Measurements from ENCODE around the gene USP51.
"Not testable (repeated sequence)": the region's sequence is repeated elsewhere in the genome, so short reads cannot be mapped to it uniquely, and the experiment has no call there.

Gene USP51

GRCh38 chrX:55489314-55490009, at the start of gene USP51:
USP51 (minus strand) TSS chrX:55489848; CDS start chrX:55488939, 909 bp downstream.
- DNase-seq (ENCODE audit: low read depth in 2 of 2), result no peak

DNA sequence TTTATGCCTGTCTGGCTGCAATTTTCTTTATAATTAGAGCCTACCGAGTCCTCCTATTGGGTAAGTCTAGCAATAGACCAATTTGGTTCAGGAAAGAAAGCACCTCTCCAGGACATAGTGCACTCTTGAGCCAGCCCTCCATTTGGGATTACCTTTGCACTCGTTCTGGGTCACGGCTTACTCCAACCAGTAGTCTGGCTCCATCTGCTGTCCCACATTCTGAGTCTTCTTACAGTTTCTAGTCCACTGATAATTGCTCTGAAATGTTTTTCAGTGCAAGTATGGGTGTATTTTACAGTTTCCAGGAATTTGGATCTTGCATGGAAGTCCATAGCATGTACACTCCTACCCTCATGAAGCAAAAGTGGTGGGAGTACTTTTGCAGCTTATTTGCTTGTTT, 34.8 kb upstream of the USP51 start:
- DNase-seq (ENCODE audit: low read depth in 2 of 2), result no peak

- no peak for DNase-seq (ENCODE audit: low read depth in 2 of 2)
Measured at GRCh38 chrX:55523356-55523755, 33.7 kb upstream of the USP51 start.

- no peak for DNase-seq (ENCODE audit: low read depth in 2 of 2)
Measured at GRCh38 chrX:55522596-55523276, 33.1 kb upstream of the USP51 start.

DNA sequence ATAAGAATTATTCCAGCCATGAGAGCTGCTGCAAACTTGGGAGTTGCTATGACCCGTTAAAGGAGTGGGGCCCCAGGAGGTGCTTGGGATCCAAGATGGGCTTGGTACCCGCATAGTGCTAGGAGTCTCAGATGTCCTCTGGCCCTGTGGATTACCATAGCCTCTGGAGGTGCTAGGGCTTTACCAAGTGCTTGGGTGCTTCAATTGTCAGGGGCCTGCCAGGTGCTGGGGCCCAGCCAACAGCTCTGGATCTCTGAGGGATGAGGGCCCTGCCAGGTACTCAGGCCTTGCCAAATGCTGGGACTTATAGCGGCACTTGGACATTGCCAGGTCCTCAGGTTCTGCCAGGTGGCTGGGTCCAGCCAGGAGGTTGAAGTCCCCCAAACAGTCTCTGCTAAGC, 32.0 kb upstream of the USP51 start:
- no peak for DNase-seq (ENCODE audit: low read depth in 2 of 2)

GRCh38 chrX:55516794-55517481, 27.3 kb upstream of the USP51 start:
- DNase-seq (ENCODE audit: low read depth in 2 of 2), result not testable (repeated sequence)

DNA sequence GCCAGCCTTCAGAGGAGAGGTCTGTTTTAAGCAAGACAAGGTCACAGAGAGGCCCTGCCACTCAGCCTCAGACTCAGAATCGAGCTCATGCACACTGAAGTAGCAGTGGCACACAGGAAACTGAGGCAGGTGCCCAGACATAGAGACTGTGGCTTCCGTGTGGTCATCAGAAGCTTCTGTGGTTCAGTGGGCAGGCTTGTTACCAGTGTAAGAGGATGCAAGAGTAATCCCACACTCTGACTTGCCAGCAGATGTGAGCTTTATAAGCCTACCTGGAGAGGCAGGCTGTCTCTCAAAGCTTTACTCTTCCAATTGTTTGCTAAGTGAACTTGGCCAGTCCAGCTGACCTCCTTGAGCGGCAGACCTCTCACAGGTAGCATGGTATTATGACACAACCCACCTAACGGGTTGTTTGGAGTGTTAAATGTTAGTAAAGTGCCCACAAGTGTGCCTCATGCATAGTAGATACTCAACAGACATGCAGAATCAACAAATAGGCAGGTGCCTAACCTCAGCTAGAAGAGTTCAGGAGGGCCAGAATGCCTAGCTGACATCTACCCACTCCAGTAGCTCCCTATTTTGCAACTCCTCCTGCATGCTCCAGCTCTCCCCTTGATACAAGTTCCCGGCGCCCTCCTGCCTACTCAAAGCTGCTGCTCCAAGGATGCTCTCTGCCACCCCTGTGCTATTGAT, 23.5 kb upstream of the USP51 start:
- not testable (repeated sequence) for DNase-seq (ENCODE audit: low read depth in 2 of 2)

DNA sequence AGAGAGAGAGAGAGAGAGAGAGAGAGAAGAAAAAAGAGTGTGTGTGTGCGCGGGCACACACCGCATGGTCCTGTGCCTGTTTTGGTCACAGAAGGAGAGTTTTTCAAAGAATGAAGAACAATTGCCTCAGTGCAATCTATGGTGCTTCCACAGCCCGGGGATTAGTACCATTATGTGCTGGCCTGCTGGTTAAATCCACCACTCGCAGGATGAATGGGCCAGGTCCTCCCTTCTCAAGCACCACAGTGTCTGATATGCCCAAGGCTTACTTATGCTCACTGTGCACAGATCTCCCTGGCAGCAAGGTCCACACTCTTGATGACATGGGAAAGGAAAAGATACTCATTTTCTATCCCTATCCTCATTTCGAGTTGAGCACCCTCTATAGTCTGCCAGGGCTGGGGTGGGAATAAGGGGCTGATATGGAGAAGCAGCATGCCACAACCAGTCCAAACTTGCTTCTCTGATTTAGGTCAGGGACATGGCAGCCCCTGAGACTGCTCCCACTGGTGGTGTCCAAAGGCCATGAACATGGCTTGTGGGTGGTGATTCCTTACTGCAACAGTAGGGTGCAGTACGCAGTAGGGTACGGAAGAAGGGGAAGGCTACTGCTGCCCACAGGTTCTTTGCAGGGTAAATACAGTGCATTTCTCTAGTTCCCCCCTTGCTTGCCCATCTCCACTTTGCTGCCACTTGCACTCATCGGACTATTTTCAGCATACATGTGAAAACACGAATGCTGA, 18.9 kb upstream of the USP51 start:
- not testable (repeated sequence) for DNase-seq (ENCODE audit: low read depth in 2 of 2)

- not testable (repeated sequence) for DNase-seq (ENCODE audit: low read depth in 2 of 2)
Measured at GRCh38 chrX:55507699-55508098, 18.1 kb upstream of the USP51 start.

DNA sequence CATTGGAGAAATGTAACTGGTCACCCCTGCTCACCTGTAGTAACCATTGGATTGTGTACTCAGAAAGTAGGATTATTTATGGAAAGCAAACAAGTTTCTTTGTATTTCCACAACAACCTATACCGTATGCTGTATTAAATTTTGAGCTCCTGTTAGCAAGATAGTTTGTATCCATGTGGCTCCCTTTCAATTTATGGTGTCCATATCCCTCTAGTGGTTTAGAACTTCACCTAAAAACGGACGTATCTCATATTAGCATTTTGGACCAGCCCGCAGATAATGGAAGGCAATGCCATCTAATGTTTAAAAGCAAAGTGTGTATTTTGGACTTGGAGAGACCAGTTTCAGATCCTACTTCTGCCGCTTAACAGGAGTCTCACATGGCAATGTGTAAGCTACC, 17.4 kb upstream of the USP51 start:
- not testable (repeated sequence) for DNase-seq (ENCODE audit: low read depth in 2 of 2)

- no peak for DNase-seq (ENCODE audit: low read depth in 2 of 2)
Measured at GRCh38 chrX:55490974-55491373, 1.3 kb upstream of the USP51 start.

- DNase-seq (ENCODE audit: low read depth in 2 of 2), result no peak
Measured at GRCh38 chrX:55490121-55490520, 473 bp upstream of the USP51 start.

DNA sequence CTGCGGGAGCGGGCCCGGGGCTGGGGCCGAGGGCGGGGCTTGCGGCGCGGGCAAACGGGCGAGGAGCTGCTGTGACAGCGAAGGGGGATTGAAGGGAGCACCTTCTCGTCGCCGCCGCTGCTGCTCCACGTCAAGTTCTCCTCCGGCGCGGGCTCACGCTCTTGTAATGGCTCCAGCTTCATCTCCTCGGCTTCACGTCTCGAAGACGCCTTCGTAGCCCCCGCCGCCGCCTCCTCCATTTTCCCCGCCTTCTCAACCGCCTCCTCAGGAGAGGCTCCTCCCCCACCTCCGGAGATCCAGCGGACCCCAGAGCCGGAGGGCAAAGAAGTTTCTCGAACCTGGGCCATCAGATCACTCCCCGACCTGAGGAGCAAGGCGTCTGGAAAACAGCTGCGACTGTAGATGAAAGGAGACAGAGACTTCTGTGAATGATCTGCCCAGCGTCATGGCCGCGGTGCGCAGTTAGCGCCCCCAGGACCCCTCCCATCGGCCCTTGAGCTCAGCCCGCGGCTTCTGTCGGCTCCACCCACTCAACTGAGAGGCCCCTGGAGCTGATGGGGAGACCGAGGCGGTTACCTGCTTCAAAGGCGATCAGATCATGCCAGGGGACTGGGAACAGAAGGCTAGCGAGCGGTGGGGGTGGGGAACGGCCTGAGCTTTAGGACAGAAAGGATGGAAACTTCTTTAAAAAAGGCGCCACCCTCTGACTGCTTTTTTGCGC, 895 bp downstream of the USP51 start:
- DNase-seq (ENCODE audit: low read depth in 2 of 2), result peak in 1 of 2 experiments; percentile 8

DNA sequence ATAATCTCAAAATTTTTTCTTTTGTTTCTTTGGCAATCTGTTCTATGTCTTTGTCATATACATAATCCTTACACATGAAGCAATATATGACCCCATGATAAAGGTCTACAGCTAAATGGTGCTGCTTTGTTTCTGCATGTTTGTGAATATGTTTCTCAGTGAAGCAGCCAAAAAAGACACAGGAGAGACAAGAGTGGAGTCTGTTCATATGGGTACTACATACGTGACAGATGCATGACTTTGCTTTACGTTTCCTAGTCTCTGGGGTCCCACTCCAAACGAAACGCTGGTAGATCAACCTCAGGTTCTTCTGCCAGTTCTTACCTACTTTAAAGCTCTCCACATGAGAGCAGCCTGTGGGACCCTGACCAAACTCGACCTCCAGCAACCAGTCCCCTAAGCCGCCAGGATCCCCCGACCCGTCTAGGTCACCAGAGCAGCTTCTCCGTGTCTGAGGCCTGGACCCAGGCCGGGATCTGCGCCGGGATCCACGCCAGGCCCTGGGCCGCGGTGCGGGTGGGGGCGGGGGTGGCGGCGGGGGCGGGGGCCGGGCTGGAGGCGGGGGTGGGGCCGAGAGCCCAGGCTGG, 1.5 kb downstream of the USP51 start:
- DNase-seq (ENCODE audit: low read depth in 2 of 2), result peak in 1 of 2 experiments; percentile 0

DNA sequence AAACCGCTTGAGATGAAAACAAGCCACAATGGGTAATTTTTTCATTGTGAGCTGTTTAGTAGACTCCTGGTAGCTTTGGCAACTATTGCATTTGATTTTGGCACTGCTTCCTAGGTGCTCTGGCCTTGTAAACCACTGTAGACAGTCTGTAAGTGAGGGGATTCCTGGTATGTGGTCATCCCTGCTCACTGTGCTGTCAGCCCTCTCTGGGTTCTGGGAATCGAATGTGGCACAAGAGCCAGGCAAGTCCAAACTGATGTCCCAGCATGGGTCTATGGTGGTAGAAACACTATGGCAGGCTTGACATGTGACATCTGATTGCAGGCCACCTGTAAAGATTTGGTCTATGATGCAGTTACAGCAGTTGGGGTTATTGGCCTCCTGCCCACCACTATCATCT, 2.5 kb downstream of the USP51 start:
- DNase-seq (ENCODE audit: low read depth in 2 of 2), result no peak

DNA sequence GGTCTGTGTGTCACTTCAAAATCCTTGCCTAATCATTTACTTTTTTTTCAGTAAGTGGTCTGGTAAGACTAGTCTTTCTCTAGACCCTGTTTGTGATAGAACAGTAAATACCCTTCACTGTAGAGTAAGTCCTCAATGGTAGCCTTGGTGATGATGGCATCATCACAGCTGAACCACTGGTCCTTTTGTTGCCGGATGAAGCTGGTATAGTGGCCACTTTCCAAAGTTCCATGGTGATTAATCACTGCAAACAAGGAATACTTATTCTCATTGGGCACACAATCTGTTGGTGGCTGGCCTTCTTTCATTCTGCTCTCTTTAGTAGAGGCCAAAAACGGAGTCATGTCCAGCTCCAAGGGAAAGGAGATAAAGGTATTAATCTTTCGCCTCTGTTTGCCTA, 2.9 kb downstream of the USP51 start:
- no peak for DNase-seq (ENCODE audit: low read depth in 2 of 2)

DNA sequence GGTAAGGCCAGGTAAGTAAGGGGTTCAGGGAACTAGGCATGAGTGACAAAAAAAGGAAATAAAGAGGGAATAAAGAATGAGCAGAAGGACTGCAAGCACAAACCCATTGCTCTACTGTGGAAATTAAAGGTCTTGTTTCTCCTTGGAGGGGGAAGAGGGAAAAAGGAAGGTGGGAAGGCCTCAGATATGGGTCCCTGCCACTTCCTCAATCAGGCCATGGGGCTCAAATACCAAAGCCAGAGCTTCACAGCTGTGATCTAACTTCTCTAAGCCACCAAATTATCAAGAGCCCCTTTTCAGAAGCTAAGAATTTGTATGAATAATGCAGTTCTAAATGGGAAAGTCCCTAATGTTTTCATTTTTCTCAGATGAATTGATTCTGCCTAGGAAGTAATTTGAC, 4.7 kb downstream of the USP51 start:
- DNase-seq (ENCODE audit: low read depth in 2 of 2), result no peak

DNA sequence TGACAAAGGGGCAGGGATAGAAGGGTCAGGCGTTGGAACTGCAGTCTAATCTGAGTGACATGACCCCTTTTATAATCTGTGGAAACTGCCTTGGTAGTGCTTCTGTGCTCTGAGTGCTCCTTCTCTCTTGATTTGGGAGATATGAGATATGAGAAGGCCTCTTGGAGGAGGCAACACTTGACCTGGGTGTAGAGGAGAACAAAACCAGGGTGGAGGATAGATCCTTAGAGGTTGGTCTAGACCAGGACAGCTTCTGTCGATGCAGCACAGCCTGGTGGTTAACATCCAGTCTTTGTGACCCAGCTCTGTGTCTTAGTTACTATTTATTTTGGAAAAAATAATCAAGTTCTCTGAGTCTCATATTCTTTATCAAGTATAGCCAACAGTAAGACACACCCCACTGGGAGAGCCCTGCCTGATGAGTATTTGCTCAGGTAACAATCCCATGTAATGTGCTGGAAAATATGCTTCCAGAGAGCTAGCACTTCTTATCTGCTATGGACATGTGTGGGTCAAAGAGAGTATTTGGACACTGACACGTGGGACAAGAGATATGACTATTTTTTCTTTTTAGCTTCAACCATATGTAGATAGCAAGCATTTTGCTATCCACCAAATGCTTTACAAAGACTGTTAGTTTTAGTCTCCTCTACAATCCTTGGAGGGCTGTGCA, 9.1 kb downstream of the USP51 start:
- no peak for DNase-seq (ENCODE audit: low read depth in 2 of 2)

- DNase-seq (ENCODE audit: low read depth in 2 of 2), result not testable (repeated sequence)
Measured at GRCh38 chrX:55479956-55480355, 9.7 kb downstream of the USP51 start.

- DNase-seq (ENCODE audit: low read depth in 2 of 2), result not testable (repeated sequence)
Measured at GRCh38 chrX:55465791-55466190, 23.9 kb downstream of the USP51 start.
